ENCODE data around the gene C19orf73.
"Not testable (repeated sequence)": the region's sequence is repeated elsewhere in the genome, so short reads cannot be mapped to it uniquely, and the experiment has no call there.

Gene C19orf73

GRCh38 chr19:49121841-49122240, 2.9 kb upstream of the C19orf73 start:
- not testable (repeated sequence) for DNase-seq (ENCODE audit: low read depth)

GRCh38 chr19:49120868-49121267, 1.9 kb upstream of the C19orf73 start:
- no peak for DNase-seq (ENCODE audit: low read depth)

GRCh38 chr19:49120325-49120683, 1.4 kb upstream of the C19orf73 start:
- no peak for DNase-seq (ENCODE audit: low read depth)

GRCh38 chr19:49119411-49120324, 725 bp upstream of the C19orf73 start, which contains the start of gene PPFIA3:
Gene PPFIA3 (plus strand): TSS chr19:49119544. CDS start chr19:49127874, 8,330 bp downstream.
- no peak for DNase-seq (ENCODE audit: low read depth)

- no peak for DNase-seq (ENCODE audit: low read depth)
Measured at GRCh38 chr19:49117677-49118564, 1.0 kb downstream of the C19orf73 start.

GRCh38 chr19:49116544-49116943, 2.4 kb downstream of the C19orf73 start:
- no peak for DNase-seq (ENCODE audit: low read depth)

GRCh38 chr19:49114630-49115363, 4.1 kb downstream of the C19orf73 start:
- DNase-seq (ENCODE audit: low read depth): peak; percentile 24

- peak; percentile 61 for DNase-seq (ENCODE audit: low read depth)
Measured at GRCh38 chr19:49113762-49114629, 4.9 kb downstream of the C19orf73 start, which contains the start of gene LIN7B. Gene LIN7B (plus strand): TSS chr19:49114370. CDS start chr19:49114405, 35 bp downstream.

GRCh38 chr19:49111218-49111998, 7.5 kb downstream of the C19orf73 start:
- no peak for DNase-seq (ENCODE audit: low read depth)

- DNase-seq (ENCODE audit: low read depth): no peak
Measured at GRCh38 chr19:49110567-49110966, 8.4 kb downstream of the C19orf73 start.

GRCh38 chr19:49109569-49110233, 9.2 kb downstream of the C19orf73 start:
- DNase-seq (ENCODE audit: low read depth): no peak

GRCh38 chr19:49109051-49109450, 9.9 kb downstream of the C19orf73 start:
- DNase-seq (ENCODE audit: low read depth): no peak

GRCh38 chr19:49107625-49108459, 11.1 kb downstream of the C19orf73 start:
- DNase-seq (ENCODE audit: low read depth): no peak

GRCh38 chr19:49106648-49107135, 12.3 kb downstream of the C19orf73 start:
- peak; percentile 44 for DNase-seq (ENCODE audit: low read depth)

- DNase-seq (ENCODE audit: low read depth): no peak
Measured at GRCh38 chr19:49104229-49104864, 14.6 kb downstream of the C19orf73 start.

GRCh38 chr19:49103331-49104085, 15.4 kb downstream of the C19orf73 start:
- DNase-seq (ENCODE audit: low read depth): no peak

- no peak for DNase-seq (ENCODE audit: low read depth)
Measured at GRCh38 chr19:49102303-49102702, 16.6 kb downstream of the C19orf73 start.
